Measurements from ENCODE around the gene FAR2.
"Not testable (repeated sequence)": the region's sequence is repeated elsewhere in the genome, so short reads cannot be mapped to it uniquely, and the experiment has no call there.

Gene FAR2

GRCh38 chr12:29155079-29155478 is 6.0 kb downstream of the FAR2 start:
- peak; percentile 16 for DNase-seq

GRCh38 chr12:29157486-29157946 is 8.4 kb downstream of the FAR2 start:
- peak; percentile 69 for DNase-seq

- DNase-seq = peak; percentile 3
Observed at GRCh38 chr12:29158115-29158763, 9.2 kb downstream of the FAR2 start.

- DNase-seq = no peak
Observed at GRCh38 chr12:29159661-29160060, 10.6 kb downstream of the FAR2 start.

GRCh38 chr12:29160230-29160629 is 11.2 kb downstream of the FAR2 start:
- DNase-seq = no peak

GRCh38 chr12:29163146-29163545 is 14.1 kb downstream of the FAR2 start:
- no peak for DNase-seq

GRCh38 chr12:29164477-29165393 is 15.7 kb downstream of the FAR2 start:
- peak; percentile 52 for DNase-seq

GRCh38 chr12:29167445-29167844 is 18.4 kb downstream of the FAR2 start:
- no peak for DNase-seq

- no peak for DNase-seq
Observed at GRCh38 chr12:29167988-29168387, 18.9 kb downstream of the FAR2 start.

GRCh38 chr12:29169978-29170377 is 20.9 kb downstream of the FAR2 start:
- DNase-seq = not testable (repeated sequence)

GRCh38 chr12:29170478-29171084 is 21.5 kb downstream of the FAR2 start:
- DNase-seq = not testable (repeated sequence)

GRCh38 chr12:29171421-29172258 is 22.6 kb downstream of the FAR2 start:
- no peak for DNase-seq

- no peak for DNase-seq
Observed at GRCh38 chr12:29176941-29177340, 27.9 kb downstream of the FAR2 start.

GRCh38 chr12:29182247-29182646 is 33.2 kb downstream of the FAR2 start:
- DNase-seq = not testable (repeated sequence)

- no peak for DNase-seq
Observed at GRCh38 chr12:29187756-29188155, 38.7 kb downstream of the FAR2 start.

- no peak for DNase-seq
Observed at GRCh38 chr12:29191267-29191850, 42.3 kb downstream of the FAR2 start.

GRCh38 chr12:29198901-29199300 is 49.8 kb downstream of the FAR2 start:
- DNase-seq = no peak

GRCh38 chr12:29200586-29200985 is 51.5 kb downstream of the FAR2 start:
- no peak for DNase-seq

GRCh38 chr12:29201296-29201695 is 52.2 kb downstream of the FAR2 start:
- no peak for DNase-seq

- DNase-seq = no peak
Observed at GRCh38 chr12:29201746-29202145, 52.7 kb downstream of the FAR2 start.

GRCh38 chr12:29204521-29204920 is 55.4 kb downstream of the FAR2 start:
- no peak for DNase-seq

GRCh38 chr12:29207120-29207519 is 58.0 kb downstream of the FAR2 start:
- no peak for DNase-seq
